HFF-Myc (cell line): ENCODE measurements around the gene ZNF43.
"Not testable (repeated sequence)": the region's sequence is repeated elsewhere in the genome, so short reads cannot be mapped to it uniquely, and the experiment has no call there.

Source experiments
- DNase-seq: peaks from one replicate; pipeline ENCODE4 v3.0.0-alpha.2; 2011; ENCODE audit warnings: low read depth; ENCODE audit errors: extremely low read depth
- H3K4me3 ChIP-seq: replicated peaks from 2 replicates; pipeline ENCODE4 v1.5.1; 2011; ENCODE audit warnings: low read depth, mild to moderate bottlenecking, control low read depth, low read length
- TF ChIP-seq, protein P1 (sequence below): IDR thresholded peaks from 2 replicates; pipeline ENCODE4 v1.5.1; 2012; ENCODE audit warnings: mild to moderate bottlenecking, low read depth, low read length, control low read depth; ENCODE audit errors: missing control alignments

The ZNF43 gene

DNA sequence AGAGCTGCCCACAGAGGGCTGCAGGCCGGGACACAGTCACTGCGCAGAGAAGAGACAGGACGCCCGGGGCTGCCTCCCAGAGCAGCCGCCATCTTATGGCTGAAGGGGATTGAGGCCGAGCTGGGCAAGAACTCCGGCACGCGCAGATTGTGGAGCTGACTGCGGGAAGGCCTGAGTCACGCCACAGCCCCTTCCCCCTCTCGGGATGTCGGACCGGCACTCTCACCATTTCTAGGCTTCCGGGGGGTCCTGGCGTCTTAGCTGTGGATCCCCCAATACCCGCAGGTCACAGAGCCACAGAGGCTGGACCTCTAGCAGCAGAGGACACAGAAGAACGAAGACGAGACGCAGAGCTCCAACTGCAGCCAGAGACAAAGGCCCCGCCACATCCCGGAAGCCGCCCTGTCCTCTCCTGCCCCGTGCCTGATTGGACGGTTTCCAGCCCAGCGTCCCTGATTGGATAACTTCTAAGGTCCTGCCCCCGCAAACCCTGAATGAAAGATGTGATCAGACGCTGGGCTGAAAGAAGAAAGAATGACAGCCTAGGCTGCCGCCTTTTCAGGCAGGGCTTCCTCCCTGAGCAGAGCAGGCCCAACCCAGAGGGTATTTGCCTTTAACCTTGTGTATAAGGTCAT, at the start of gene ZNF43:
TSS of gene ZNF43 (minus strand) at position 373 of the 635 bp plus-strand sequence. CDS start at position 229, 144 bp downstream.
- H3K4me3 ChIP-seq: peak within 1 kb of the TSS; percentile 66
- peak; percentile 79 for DNase-seq
- TF ChIP-seq, protein P1, sequence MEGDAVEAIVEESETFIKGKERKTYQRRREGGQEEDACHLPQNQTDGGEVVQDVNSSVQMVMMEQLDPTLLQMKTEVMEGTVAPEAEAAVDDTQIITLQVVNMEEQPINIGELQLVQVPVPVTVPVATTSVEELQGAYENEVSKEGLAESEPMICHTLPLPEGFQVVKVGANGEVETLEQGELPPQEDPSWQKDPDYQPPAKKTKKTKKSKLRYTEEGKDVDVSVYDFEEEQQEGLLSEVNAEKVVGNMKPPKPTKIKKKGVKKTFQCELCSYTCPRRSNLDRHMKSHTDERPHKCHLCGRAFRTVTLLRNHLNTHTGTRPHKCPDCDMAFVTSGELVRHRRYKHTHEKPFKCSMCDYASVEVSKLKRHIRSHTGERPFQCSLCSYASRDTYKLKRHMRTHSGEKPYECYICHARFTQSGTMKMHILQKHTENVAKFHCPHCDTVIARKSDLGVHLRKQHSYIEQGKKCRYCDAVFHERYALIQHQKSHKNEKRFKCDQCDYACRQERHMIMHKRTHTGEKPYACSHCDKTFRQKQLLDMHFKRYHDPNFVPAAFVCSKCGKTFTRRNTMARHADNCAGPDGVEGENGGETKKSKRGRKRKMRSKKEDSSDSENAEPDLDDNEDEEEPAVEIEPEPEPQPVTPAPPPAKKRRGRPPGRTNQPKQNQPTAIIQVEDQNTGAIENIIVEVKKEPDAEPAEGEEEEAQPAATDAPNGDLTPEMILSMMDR: no peak

GRCh38 chr19:21885516-21885915, 49.5 kb upstream of the ZNF43 start:
- not testable (repeated sequence) for H3K4me3 ChIP-seq, DNase-seq

DNA sequence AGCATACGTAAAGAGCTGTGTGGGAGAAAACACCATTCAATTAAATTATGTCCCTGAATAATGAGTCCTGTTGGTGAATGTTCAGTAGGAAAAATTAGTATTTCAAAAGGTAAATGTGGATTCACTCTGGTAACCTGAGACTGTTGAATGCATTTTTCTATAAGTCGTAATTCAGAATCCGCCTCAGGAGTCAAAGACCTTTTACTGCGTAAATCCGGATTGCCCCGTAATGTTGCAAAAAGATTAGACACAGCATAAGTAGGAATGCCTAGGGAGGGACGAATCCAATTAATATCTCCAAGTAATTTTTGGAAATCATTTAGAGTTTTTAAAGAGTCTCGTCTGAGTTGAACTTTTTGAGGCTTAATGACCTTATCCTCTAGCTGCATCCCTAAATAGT, 48.8 kb upstream of the ZNF43 start:
- not testable (repeated sequence) for H3K4me3 ChIP-seq, DNase-seq

- DNase-seq: no peak
- H3K4me3 ChIP-seq: no peak overlapping the region
- TF ChIP-seq, protein P1: no peak
These were observed 47.5 kb upstream of the ZNF43 start for GRCh38 chr19:21883516-21883915.

- DNase-seq, H3K4me3 ChIP-seq: not testable (repeated sequence)
These were observed 44.8 kb upstream of the ZNF43 start for GRCh38 chr19:21880761-21881160.

DNA sequence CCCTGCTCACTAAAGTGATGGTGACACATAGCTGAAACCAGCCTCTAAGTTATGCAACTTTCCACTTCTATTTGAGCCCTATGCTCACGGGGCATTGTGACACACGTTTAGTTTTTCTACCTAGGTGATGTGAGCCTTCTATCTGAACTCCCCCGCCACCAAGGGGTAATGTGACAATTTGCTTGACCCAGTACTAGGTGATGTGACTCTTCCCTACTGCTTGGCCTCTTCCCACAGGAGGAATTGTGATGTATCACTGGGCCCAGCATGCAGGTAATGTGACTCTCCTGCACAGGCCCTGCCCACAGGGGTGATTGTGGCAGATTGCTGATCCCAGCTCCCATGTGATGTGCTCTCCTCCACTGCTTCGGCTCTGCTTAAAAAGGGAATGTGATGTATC, 42.7 kb upstream of the ZNF43 start:
- TF ChIP-seq, protein P1: no peak
- no peak overlapping the region for H3K4me3 ChIP-seq
- DNase-seq: no peak

- TF ChIP-seq, protein P1: no peak
- no peak overlapping the region for H3K4me3 ChIP-seq
- DNase-seq: no peak
These were observed 42.0 kb upstream of the ZNF43 start for GRCh38 chr19:21877976-21878375.

DNA sequence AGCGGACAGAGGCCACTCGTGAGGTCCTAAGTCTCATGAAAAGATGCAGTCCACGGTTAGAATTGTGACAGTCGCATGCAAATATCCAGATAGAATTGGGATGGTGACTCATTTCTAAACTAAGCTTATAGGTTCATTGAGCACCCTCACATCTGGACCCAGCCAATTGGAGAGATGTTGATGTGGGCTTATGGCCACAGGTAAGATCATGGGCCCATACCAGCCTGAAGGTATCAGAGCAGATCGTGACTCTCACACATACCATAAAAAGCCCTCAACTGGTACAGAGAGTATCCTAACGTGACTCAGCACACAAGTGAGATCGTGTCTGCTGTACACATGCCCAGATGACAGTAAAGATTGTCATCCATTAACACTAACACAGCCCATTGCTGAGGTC, 40.6 kb upstream of the ZNF43 start:
- H3K4me3 ChIP-seq, DNase-seq: not testable (repeated sequence)

DNA sequence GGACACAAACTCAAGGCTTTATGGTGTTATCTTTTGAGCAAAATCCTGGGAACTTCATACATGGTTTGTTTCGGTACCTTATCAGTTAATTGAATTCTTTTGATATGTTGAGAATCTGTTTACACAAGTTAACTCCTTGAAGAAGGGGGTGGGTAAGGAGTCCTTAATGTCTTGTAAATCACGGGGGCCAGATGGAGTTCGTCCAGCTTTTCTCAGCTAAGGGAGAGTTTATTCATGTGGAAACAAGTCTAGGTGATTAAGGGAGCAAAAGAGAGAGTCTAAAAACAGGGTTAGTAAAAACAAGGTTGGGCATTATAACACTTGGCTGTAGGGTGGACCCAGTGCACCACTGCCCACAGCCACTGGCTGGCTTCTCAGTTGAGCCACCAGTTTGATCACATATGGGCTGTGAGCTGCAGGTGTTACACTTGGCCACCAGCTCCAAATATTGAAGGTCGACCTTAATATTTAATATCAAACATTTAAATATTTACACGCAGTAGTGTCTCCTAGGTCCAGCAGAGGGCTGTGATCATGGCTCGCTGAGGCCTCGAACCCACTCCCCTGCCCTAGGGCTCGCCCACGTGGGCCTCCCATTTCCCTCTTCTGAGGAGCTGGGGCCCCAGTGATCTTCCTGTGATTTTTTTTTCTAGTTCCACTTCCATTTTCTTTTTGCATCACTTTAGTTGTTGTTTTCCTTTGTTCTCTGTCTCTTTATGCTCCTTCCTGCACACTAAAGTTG, 21.0 kb upstream of the ZNF43 start:
- TF ChIP-seq, protein P1: no peak
- no peak overlapping the region for H3K4me3 ChIP-seq
- DNase-seq: no peak
